Tibial nerve (tissue), 3 donors: ENCODE data around the gene CUX1.

Source experiments
- POLR2A ChIP-seq, 2 donors: fragments of 450-650 bp; IDR thresholded peaks; one replicate each; pipeline ENCODE4 v1.6.1; 2017; ENCODE audit warnings: antibody characterized with exemption in 2 of 2, mild to moderate bottlenecking in 2 of 2, moderate library complexity in 2 of 2
- TF ChIP-seq, protein P1 (sequence below), 5 experiments: fragments of 200-600 bp in 3 of 5; fragments of 450-650 bp in 2 of 5; sonication (generic) in 3 of 5; IDR thresholded peaks; one replicate each; pipeline ENCODE4 v1.5.1; 2016 to 2019; ENCODE audit warnings: antibody characterized with exemption in 5 of 5, mild to moderate bottlenecking in 3 of 5, moderate library complexity in 2 of 5

DNA sequence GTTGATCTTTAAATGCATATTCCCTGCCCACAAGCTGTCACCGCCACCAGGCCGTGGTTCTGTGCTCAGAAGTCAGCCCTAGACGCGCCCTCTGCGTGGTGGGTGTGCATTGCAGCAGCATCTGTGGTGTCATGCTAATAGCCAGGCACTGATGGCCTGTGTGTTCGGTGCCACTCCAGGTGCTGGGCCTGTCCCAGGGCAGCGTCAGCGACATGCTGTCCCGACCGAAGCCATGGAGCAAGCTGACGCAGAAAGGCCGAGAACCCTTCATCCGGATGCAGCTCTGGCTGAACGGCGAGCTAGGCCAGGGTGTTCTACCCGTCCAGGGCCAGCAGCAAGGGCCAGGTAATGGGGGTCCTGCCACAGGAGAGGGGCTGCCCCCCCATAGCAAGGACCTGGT, 386.8 kb downstream of the CUX1 start:
- TF ChIP-seq POLR2A (IDR thresholded peaks at IDR 0.05): no peak
- TF ChIP-seq, protein P1, sequence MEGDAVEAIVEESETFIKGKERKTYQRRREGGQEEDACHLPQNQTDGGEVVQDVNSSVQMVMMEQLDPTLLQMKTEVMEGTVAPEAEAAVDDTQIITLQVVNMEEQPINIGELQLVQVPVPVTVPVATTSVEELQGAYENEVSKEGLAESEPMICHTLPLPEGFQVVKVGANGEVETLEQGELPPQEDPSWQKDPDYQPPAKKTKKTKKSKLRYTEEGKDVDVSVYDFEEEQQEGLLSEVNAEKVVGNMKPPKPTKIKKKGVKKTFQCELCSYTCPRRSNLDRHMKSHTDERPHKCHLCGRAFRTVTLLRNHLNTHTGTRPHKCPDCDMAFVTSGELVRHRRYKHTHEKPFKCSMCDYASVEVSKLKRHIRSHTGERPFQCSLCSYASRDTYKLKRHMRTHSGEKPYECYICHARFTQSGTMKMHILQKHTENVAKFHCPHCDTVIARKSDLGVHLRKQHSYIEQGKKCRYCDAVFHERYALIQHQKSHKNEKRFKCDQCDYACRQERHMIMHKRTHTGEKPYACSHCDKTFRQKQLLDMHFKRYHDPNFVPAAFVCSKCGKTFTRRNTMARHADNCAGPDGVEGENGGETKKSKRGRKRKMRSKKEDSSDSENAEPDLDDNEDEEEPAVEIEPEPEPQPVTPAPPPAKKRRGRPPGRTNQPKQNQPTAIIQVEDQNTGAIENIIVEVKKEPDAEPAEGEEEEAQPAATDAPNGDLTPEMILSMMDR (IDR thresholded peaks at IDR 0.05): no peak
